ENCODE data around the gene LCOR.

The LCOR gene

DNA sequence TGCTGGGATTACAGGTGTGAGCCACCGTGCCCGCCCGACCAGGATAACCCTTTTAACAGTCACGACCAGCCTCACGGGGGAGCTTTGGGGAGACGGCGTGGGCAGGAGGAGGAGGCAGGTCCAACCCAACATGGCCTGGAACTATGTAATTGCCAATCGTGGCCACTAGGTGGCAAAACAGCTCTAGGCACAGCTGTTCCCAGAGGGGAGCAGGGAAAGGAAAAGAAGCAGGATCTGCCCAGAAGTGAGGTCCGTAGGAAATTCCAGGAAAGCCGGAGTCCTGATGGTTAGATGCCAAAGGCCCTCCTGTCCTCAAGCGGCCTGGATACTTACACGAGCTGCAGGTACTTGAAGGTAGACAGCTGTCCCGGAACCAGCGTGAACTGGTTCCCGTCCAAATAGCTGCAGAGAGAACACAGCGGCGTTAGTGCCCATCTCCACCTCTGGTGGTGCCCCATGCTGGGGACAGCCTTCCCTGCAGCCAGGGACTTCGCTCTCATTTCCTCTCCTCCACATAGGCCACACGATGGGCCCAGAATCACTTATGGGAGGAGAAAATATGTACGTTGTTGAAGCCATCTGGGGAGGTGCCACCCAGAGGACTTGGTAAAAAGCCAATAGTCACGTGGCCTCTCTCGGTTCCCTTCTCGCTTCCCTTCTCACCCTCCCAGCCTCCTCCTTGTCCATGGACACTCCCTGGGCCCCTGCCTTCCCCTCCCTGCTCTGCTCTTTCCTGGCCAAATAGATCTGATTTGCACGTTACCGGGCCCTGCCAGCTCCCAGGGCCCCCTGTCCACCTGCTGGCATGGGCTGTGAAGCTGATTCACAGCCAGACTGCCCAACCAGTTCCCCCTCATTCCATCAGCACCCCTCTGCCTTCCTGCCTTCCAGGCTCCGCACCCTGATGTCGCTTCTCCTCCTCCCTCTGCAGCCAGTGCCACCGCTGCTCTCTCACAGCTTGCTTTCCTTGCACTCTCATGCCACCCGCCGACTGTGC, 205.6 kb downstream of the LCOR start:
- DNase-seq: peak; percentile 63 to 68

DNA sequence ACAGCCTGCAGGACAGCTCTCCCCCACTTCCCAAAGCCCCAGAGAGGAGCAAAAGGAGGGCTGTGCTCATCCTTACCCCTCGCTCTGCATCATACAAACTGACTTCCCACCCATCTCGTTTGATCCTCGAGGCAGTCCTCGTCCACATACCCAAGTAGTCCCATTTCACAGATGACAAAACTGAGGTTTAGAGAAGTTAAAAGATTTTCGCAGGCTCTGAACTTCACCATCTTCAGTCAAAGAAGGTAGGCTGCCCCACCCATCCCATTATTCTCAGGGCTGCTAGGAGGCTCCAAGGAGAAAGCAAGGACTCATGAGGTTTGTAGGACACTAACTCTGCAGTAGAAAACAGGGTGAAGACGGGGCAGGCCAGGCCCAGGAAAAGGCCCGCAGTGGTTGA, 206.6 kb downstream of the LCOR start:
- no peak for DNase-seq

GRCh38 chr10:97039538-97040247, 207.6 kb downstream of the LCOR start:
- DNase-seq: no peak

DNA sequence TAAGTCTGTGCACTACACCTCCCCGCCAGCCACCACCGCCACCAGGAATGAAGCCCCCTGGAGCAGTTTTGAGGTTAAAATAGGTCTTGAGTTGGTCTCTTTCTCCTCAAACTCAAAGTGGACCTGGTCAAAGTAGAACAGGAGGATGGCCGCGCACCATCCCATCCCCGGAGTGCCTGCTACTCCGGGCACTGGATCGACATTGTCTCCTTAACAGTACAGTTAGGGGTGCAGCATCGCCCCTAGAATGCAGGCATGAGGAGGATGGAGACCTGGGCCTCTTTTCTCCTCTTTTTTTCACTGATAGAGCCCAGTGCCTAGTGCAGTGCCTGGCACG, 208.1 kb downstream of the LCOR start:
- no peak for DNase-seq

DNA sequence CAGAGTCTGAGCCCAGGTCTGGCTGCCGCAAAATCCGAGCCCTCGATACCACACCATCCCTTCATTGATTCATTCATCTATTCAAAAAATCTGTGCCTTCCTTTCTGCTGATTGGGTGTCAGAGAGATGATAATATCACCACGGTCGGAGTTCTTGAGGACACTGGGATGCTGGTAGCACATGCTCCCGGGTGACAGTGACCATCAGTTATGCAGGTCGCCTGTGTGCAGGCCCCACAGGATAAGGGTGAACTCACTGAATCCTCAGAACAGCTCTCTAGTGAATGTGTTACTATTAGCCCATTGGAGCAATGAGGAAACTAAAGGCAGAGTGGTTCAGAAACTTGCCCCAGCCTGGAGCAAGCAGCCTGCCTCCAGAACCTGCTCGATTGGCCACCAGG, 208.6 kb downstream of the LCOR start:
- no peak for DNase-seq

DNA sequence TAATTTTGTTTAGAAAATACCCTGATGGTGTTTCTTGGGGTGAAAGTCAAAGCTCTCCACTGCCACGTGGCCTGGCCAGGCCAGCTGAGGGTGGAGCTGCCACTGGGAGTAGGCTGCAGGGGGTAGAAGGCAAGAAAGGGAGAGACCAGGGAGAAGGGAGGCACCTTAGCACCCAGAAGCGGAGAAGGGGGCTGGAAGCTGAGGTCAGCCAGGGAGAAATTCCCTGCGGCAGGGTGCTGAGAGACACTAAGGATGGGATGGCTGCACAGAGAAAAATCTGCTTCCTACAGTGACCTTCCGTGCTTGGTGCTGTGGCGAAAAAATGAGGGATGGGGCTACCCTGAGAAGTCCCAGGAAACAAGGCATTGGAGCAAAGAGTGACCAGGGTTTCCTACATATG, 210.0 kb downstream of the LCOR start:
- DNase-seq: no peak

- no peak for DNase-seq
These were observed 210.8 kb downstream of the LCOR start for GRCh38 chr10:97042716-97043562.

DNA sequence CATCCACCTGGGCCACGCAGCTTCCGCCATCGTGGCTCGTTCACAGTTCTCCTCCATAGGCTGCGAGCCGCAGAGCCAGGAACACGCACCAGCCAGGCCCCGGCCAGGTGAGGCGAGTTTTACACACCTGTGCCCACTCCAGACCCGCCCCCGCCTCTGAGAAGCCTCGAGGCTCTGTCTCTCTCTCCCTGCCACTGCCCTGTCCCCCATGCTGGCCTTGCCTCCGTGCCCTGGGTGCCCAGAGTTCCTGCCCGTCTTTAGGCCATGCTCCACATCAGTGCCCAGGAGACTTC, 211.4 kb downstream of the LCOR start:
- DNase-seq: no peak
